Lung (tissue), 12 donors: ENCODE results near the gene HMCN2. TPM values are rescaled to one million over a fixed set of nuclear protein-coding genes. Genes with fewer than 3 reads are reported as not detected.

Source experiments
- ATAC-seq: fragments of 200-7000 bp; cut with Tn5 transposase; one replicate; pipeline ENCODE4 v1.9.1; 2020; ENCODE audit warnings: moderate number of reproducible peaks; ENCODE audit not compliant: insufficient read depth, low FRiP score
- DNase-seq, 3 donors: peaks; one replicate each; pipeline ENCODE4 v3.0.0-alpha.2; 2013 to 2017
- H3K27ac ChIP-seq, 2 donors: one replicate each; pipeline ENCODE4 v1.5.1; 2013; ENCODE audit warnings: mild to moderate bottlenecking in 2 of 2, moderate library complexity in 2 of 2, control low read depth in 1 of 2, inconsistent platforms in 1 of 2, low read depth in 1 of 2, low read length in 1 of 2
- H3K27me3 ChIP-seq, 3 donors: one replicate each; pipeline ENCODE4 v1.5.1; 2013; ENCODE audit warnings: low read length in 2 of 3; ENCODE audit not compliant: control insufficient read depth in 3 of 3, insufficient read depth in 3 of 3
- H3K36me3 ChIP-seq, 4 donors: one replicate each; pipeline ENCODE4 v1.5.1; 2013; ENCODE audit warnings: low read length in 4 of 4, mild to moderate bottlenecking in 1 of 4, moderate library complexity in 1 of 4; ENCODE audit not compliant: control insufficient read depth in 4 of 4, insufficient read depth in 4 of 4
- H3K4me1 ChIP-seq, 5 donors: one replicate each; pipeline ENCODE4 v1.5.1; 2013; ENCODE audit warnings: low read length in 5 of 5, mild to moderate bottlenecking in 2 of 5, moderate library complexity in 1 of 5; ENCODE audit not compliant: control insufficient read depth in 5 of 5, insufficient read depth in 5 of 5
- H3K4me3 ChIP-seq: one replicate; pipeline ENCODE4 v1.5.1; 2013; ENCODE audit warnings: mild to moderate bottlenecking, control low read depth, moderate library complexity
- H3K9ac ChIP-seq, 2 donors: one replicate each; pipeline ENCODE4 v1.5.1; 2013; ENCODE audit warnings: low read length in 2 of 2, control low read depth in 1 of 2; ENCODE audit not compliant: insufficient read depth in 1 of 2
- H3K9me3 ChIP-seq, 4 donors: one replicate each; pipeline ENCODE4 v1.5.1; 2013; ENCODE audit warnings: low read length in 3 of 4, mild to moderate bottlenecking in 1 of 4, moderate library complexity in 1 of 4; ENCODE audit not compliant: control insufficient read depth in 4 of 4, insufficient read depth in 3 of 4
- CTCF ChIP-seq: IDR thresholded peaks from 2 replicates; pipeline ENCODE4 v1.5.1; 2012; ENCODE audit warnings: mild to moderate bottlenecking; ENCODE audit errors: control extremely low read depth, extremely low read depth
- WGBS, 2 donors: extraction: QIAGEN DNeasy Blood & Tissue Kit; methylation state at CpG; one replicate each; pipeline ENCODE4 v1.1.7; 2013; 5-methylcytosine and 5-hydroxymethylcytosine counted together
- polyA plus RNA-seq, 2 donors: library from polyadenylated mRNA; stranded (reverse); fragments of 200-250 nt; gene quantifications; one replicate each; pipeline ENCODE4 v1.2.1, GENCODE V29; 2013
- total RNA-seq, 2 donors: library from RNA; depleted of rRNA in 1 of 2; stranded (reverse); fragments of >200 nt in 1 of 2; gene quantifications; one replicate each; pipeline ENCODE4 v1.2.1, GENCODE V29; 2014 to 2021
- donor health status: control.
- donor health status: control.
- donor health status: Bipolar disorder and iron deficiency.
- donor health status: healthy.
- donor health status: DM: yes; HTN: yes; CAD: no.

The HMCN2 gene
- total and polyA plus RNA-seq, 4 donors: 2.1 to 5.2 (median 3.7) TPM

GRCh38 chr9:130468566-130468965 is 203.0 kb downstream of the HMCN2 start:
- Histone ChIP-seq H3K4me3 (no peak overlapping the region), H3K4me1 (peaks cover 0 to 22% (median 0%) of the 10 kb centered on the region in 5 donors), H3K9me3 (no peaks in the 10 kb centered on the region), H3K36me3 (peaks cover 0 to 33% (median 0%) of the 10 kb centered on the region in 4 donors), H3K9ac (no peak overlapping the region), H3K27me3 (peaks cover 0 to 23% (median 8%) of the 10 kb centered on the region in 3 donors), H3K27ac (no peak overlapping the region)
- no peak for TF ChIP-seq CTCF
- DNase-seq: no peak
- WGBS, 2 donors: 49 to 63% methylated on average over 4 of the region's 4 CpGs
- ATAC-seq: no peak

- Histone ChIP-seq H3K4me1 (peaks cover 0 to 22% (median 0%) of the 10 kb centered on the region in 5 donors), H3K27me3 (peaks cover 0 to 23% (median 8%) of the 10 kb centered on the region in 3 donors), H3K27ac (no peak overlapping the region), H3K4me3 (no peak overlapping the region), H3K36me3 (peaks cover 0 to 27% (median 0%) of the 10 kb centered on the region in 4 donors), H3K9ac (no peak overlapping the region), H3K9me3 (no peaks in the 10 kb centered on the region)
- ATAC-seq: no peak
- no peak for TF ChIP-seq CTCF
- 88 to 90% methylated on average over 10 of the region's 10 CpGs for WGBS, 2 donors
- DNase-seq: no peak
These were observed 204.7 kb downstream of the HMCN2 start for GRCh38 chr9:130470269-130470668.

- Histone ChIP-seq H3K4me3 (no peak overlapping the region), H3K27me3 (peaks cover 0 to 23% (median 8%) of the 10 kb centered on the region in 3 donors), H3K36me3 (peaks cover 0 to 23% (median 0%) of the 10 kb centered on the region in 4 donors), H3K4me1 (peaks cover 0 to 17% (median 0%) of the 10 kb centered on the region in 5 donors), H3K9me3 (no peaks in the 10 kb centered on the region), H3K9ac (no peak overlapping the region), H3K27ac (no peak overlapping the region)
- ATAC-seq (no peak), DNase-seq (no peak)
- 90 to 91% methylated on average over 12 of the region's 12 CpGs for WGBS, 2 donors
- no peak for TF ChIP-seq CTCF
These were observed 205.4 kb downstream of the HMCN2 start for GRCh38 chr9:130470950-130471349.
